Right cardiac atrium (tissue), 5 donors: ENCODE data around the gene OR2T8. TPM values are rescaled to one million over a fixed set of nuclear protein-coding genes. Genes with fewer than 3 reads are reported as not detected.

Source experiments
- ATAC-seq, 2 donors: fragments of 200-7000 bp; cut with Tn5 transposase; one replicate each; pipeline versions ENCODE4 v1.8.0 to v1.9.1; 2020; ENCODE audit warnings: moderate library complexity in 2 of 2, mild to moderate bottlenecking in 1 of 2
- DNase-seq, 3 donors: peaks; one replicate each; pipeline ENCODE4 v3.0.0-alpha.2; 2020
- H3K27ac ChIP-seq: one replicate; pipeline ENCODE4 v1.5.1; 2013; ENCODE audit warnings: mild to moderate bottlenecking, low read length, control low read depth, moderate library complexity
- H3K27me3 ChIP-seq: one replicate; pipeline ENCODE4 v1.6.1; 2013; ENCODE audit not compliant: control insufficient read depth, insufficient read depth
- H3K4me1 ChIP-seq: one replicate; pipeline ENCODE4 v1.6.1; 2013; ENCODE audit warnings: low read length; ENCODE audit not compliant: control insufficient read depth, insufficient read depth
- H3K4me3 ChIP-seq: one replicate; pipeline ENCODE4 v1.5.1; 2013; ENCODE audit warnings: low read length, control low read depth
- H3K9me3 ChIP-seq: one replicate; pipeline ENCODE4 v1.6.1; 2013; ENCODE audit warnings: low read length; ENCODE audit not compliant: control insufficient read depth
- WGBS: extraction: QIAGEN DNeasy Blood & Tissue Kit; methylation state at CpG from one replicate; pipeline ENCODE4 v1.1.7; 2013; 5-methylcytosine and 5-hydroxymethylcytosine counted together
- intact Hi-C, 4 donors: fragments of 100-400 bp; cut with DNase I; formaldehyde crosslinking; loops; one replicate each; pipeline versions ENCODE4 v1.11.0 to v1.14.0; 2022 to 2023
- polyA plus RNA-seq: library from polyadenylated mRNA; stranded (reverse); fragments of 200-250 nt; gene quantifications from one replicate; pipeline ENCODE4 v1.2.3, GENCODE V29; 2013
- total RNA-seq, 4 donors: library from RNA; stranded (reverse); fragmentation: NEBNext Ultra II Directional; extraction: Animal tissue kit (Norgen Biotek cat#: 25700); gene quantifications; one replicate each; pipeline ENCODE4 v1.2.1, GENCODE V29; 2021
- donor health status: healthy with polysubstance abuse.
- donor health status: DM: no; HTN: yes; CAD: no.
- donor health status: DM: no; HTN: no; CAD: no.
- donor health status: DM: no; HTN: yes; CAD: no; lungs with severe emphysema.
- donor health status: DM: yes; HTN: yes; CAD: no.

The OR2T8 gene
- total and polyA plus RNA-seq, 5 donors, result not detected

DNA sequence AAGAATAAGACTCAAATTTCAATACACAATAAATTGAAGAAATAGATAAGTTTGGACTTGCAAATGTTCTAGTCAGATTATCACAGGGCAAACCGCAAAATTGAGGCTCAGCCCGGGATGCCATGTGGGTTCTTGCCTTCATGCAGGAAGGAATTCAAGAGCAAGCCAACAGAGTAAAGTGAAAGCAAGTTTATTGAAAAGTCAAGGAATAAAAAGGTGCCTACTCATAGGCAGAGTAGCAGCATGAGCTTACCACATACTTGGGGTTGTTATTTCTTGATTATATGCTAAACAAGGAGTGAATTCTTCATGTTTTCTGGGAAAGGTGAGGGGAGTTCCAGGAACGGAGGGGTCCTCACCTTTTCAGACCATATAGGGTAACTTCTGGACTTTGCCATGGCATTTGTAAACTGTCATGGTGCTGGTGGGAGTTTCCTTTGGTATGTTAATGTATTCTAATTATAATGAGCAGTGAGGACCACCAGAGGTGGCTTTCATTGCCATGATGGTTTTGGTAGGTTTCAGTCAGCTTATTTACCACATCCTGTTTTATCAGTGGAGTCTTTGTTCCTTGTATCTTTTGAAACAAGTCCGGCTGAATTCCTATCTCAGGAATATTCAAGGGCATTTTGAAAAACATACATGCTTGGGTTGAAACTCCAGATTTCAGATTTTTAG, 43.0 kb downstream of the OR2T8 start:
- ATAC-seq (no peak), DNase-seq (no peak)
- Histone ChIP-seq H3K27ac (no peak overlapping the region), H3K4me3 (no peak overlapping the region), H3K4me1 (no peaks in the 10 kb centered on the region), H3K27me3 (no peaks in the 10 kb centered on the region), H3K9me3 (no peaks in the 10 kb centered on the region)
- 61% methylated on average over 4 of the region's 4 CpGs for WGBS
- intact Hi-C loops, result no loop called here

GRCh38 chr1:247964933-247965332, 44.9 kb downstream of the OR2T8 start, which contains the start of gene OR2AK2:
Gene OR2AK2, plus strand, starts transcription at chr1:247965233. Its CDS starts 144 bp downstream, at chr1:247965377.
- no peak for DNase-seq
- WGBS, result 76% methylated on average over 2 of the region's 2 CpGs

DNA sequence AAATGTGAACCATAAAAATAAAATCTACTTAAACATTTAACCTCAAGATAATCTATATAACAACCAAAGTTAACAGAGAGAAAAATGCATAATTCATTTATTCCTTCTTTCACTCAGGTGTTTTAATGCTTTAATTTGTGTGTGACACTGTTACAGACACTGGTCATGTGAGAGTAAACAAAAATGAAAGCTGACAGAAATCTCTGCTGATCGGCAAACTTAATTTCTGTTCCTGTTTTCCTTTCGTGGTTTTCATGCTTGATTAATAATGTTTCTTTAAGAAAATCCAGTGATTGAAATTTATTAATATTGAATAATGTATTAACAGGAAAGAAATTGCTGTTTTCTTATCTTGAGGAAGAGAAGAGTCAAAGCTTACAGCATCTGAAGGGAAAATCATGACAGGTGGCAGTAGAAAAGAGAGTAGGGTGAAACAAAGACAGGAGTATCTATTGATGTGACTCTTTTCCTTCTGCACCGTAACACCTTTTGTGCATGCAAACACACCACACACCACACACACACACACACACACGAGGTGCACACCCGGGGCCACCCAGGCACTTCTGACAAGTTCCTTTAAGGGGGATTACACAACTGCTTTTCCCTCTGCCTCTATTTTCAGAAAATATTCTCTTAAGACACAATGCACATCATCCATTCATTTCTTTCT, 46.6 kb downstream of the OR2T8 start:
- WGBS, result 73% methylated on average over 5 of the region's 5 CpGs
- no peak overlapping the region for H3K27ac ChIP-seq
- no peaks in the 10 kb centered on the region for H3K27me3 ChIP-seq
- no peaks in the 10 kb centered on the region for H3K4me1 ChIP-seq
- DNase-seq, result no peak
- intact Hi-C loops, result no loop called here
- no peak overlapping the region for H3K4me3 ChIP-seq
- no peaks in the 10 kb centered on the region for H3K9me3 ChIP-seq
- ATAC-seq, result no peak

More at GRCh38 chr1:247964933-247965332, 44.9 kb downstream of the OR2T8 start, which contains the start of gene OR2AK2:
- Histone ChIP-seq H3K9me3 (no peaks in the 10 kb centered on the region), H3K4me1 (no peaks in the 10 kb centered on the region), H3K4me3 (no peak within 1 kb of the TSS), H3K27ac (no peak within 1 kb of the TSS), H3K27me3 (no peaks in the 10 kb centered on the region)
- intact Hi-C loops, result no loop called here
- no peak for ATAC-seq

Other genes starting within 250 kb of the OR2T8 start
- gene OR13G1, start 240.5 kb upstream of the OR2T8 start, total RNA-seq, result not detected
- gene OR13G1, start 240.5 kb upstream of the OR2T8 start, polyA plus RNA-seq, result not detected
- gene OR6F1, start 203.6 kb upstream of the OR2T8 start, total RNA-seq, result not detected
- not detected for gene OR6F1, start 203.6 kb upstream of the OR2T8 start, polyA plus RNA-seq
- gene OR14K1, start 181.6 kb upstream of the OR2T8 start, total RNA-seq, result not detected
- not detected for gene OR14K1, start 181.6 kb upstream of the OR2T8 start, polyA plus RNA-seq
- gene OR14A2, start 172.1 kb upstream of the OR2T8 start, total RNA-seq, result not detected
- gene OR14A2, start 172.1 kb upstream of the OR2T8 start, polyA plus RNA-seq, result not detected
- not detected for gene OR1C1, start 159.7 kb upstream of the OR2T8 start, total RNA-seq
- gene OR1C1, start 159.7 kb upstream of the OR2T8 start, polyA plus RNA-seq, result not detected
- gene OR14A16, start 96.1 kb upstream of the OR2T8 start, total RNA-seq, result not detected
- not detected for gene OR14A16, start 96.1 kb upstream of the OR2T8 start, polyA plus RNA-seq
- not detected for gene OR11L1, start 78.4 kb upstream of the OR2T8 start, total RNA-seq
- gene OR11L1, start 78.4 kb upstream of the OR2T8 start, polyA plus RNA-seq, result not detected
- under 1 TPM; 0.25 to 0.56 (median 0.47) TPM for gene TRIM58, start 63.1 kb upstream of the OR2T8 start, total RNA-seq
- 0.07 TPM for gene TRIM58, start 63.1 kb upstream of the OR2T8 start, polyA plus RNA-seq
- gene OR2W3, start 24.7 kb upstream of the OR2T8 start, total RNA-seq, result under 1 TPM in 1 of 4 donors, not detected in 3; 0.26 TPM
- gene OR2W3, start 24.7 kb upstream of the OR2T8 start, polyA plus RNA-seq, result not detected
- not detected for gene OR2AJ1, start 4.6 kb downstream of the OR2T8 start, total RNA-seq
- not detected for gene OR2AJ1, start 4.6 kb downstream of the OR2T8 start, polyA plus RNA-seq
- gene OR2L8, start 28.6 kb downstream of the OR2T8 start, total RNA-seq, result not detected
- not detected for gene OR2L8, start 28.6 kb downstream of the OR2T8 start, polyA plus RNA-seq
- gene OR2AK2, start 45.0 kb downstream of the OR2T8 start, total RNA-seq, result not detected
- not detected for gene OR2AK2, start 45.0 kb downstream of the OR2T8 start, polyA plus RNA-seq
- gene OR2L5, start 93.4 kb downstream of the OR2T8 start, total RNA-seq, result not detected
- gene OR2L5, start 93.4 kb downstream of the OR2T8 start, polyA plus RNA-seq, result not detected
- under 1 TPM in 1 of 4 donors, not detected in 3; 0.14 TPM for gene OR2L2, start 109.8 kb downstream of the OR2T8 start, total RNA-seq
- not detected for gene OR2L2, start 109.8 kb downstream of the OR2T8 start, polyA plus RNA-seq
- not detected for gene OR2L3, start 126.6 kb downstream of the OR2T8 start, total RNA-seq
- gene OR2L3, start 126.6 kb downstream of the OR2T8 start, polyA plus RNA-seq, result not detected
- not detected for gene OR2L13, start 174.9 kb downstream of the OR2T8 start, total RNA-seq
- not detected for gene OR2L13, start 174.9 kb downstream of the OR2T8 start, polyA plus RNA-seq
- not detected for gene OR2M5, start 224.9 kb downstream of the OR2T8 start, total RNA-seq
- not detected for gene OR2M5, start 224.9 kb downstream of the OR2T8 start, polyA plus RNA-seq